Measurements from ENCODE around the gene FCGR2B. TPM values are rescaled to one million over a fixed set of nuclear protein-coding genes. Genes with fewer than 3 reads are reported as not detected.
"Not testable (repeated sequence)": the region's sequence is repeated elsewhere in the genome, so short reads cannot be mapped to it uniquely, and the experiment has no call there.

Gene FCGR2B
- total RNA-seq, 2 experiments from 2014 or later: not detected

DNA sequence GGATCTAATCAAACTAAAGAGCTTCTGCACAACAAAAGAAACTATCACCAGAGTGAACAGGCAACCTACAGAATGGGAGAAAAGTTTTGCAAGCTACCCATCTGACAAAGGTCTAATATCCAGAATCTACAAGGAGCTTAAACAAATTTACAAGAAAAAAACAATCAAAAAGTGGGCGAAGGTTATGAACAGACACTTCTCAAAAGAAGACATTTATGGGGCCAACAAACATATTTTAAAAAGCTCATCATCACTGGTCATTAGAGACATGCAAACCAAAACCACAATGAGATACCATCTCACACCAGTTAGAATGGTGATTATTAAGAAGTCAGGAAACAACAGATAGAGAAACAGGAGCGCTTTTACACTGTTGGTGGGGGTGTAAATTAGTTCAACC, 35.4 kb downstream of the FCGR2B start:
- POLR2A ChIA-PET: not testable (repeated sequence)

DNA sequence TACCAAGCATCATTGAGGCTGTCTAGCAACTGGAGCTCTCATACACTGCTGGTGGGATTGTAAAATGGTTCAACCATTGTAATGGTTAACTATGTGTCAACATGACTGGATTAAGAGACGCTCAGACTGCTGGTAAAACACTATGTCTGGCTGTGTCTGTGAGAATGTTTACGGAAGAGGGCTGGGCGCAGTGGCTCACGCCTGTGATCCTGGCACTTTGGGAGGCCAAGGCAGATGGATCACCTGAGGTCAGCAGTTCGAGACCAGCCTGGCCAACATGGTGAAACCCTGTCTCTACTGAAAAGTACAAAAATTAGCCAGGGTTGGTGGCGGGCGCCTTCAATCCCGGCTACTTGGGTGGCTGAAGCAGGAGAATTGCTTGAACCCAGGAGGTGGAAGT, 39.3 kb downstream of the FCGR2B start:
- CTCF ChIA-PET: no interaction called here
- POLR2A ChIA-PET: no interaction called here

More for the DNA sequence above, 35.4 kb downstream of the FCGR2B start:
- CTCF ChIA-PET: not testable (repeated sequence)

- CTCF ChIA-PET: no interaction called here
- POLR2A ChIA-PET: no interaction called here
Measured at GRCh38 chr1:161705537-161705936, 42.6 kb downstream of the FCGR2B start.

- CTCF ChIA-PET: interaction anchor here (1.4 kb wide), 1 partner anchor 33 kb away, joined by 3 read pairs; no protein-coding TSS in a partner anchor
- POLR2A ChIA-PET: no interaction called here
Measured at GRCh38 chr1:161706113-161706481, 43.2 kb downstream of the FCGR2B start.

GRCh38 chr1:161706482-161707347, 43.8 kb downstream of the FCGR2B start, which contains the start of gene FCRLA:
Gene FCRLA, plus strand, starts transcription at chr1:161707229. Its CDS starts 36 bp downstream, at chr1:161707265.
- POLR2A ChIA-PET: no interaction called here

GRCh38 chr1:161707503-161707902, 44.6 kb downstream of the FCGR2B start:
- ChIA-PET CTCF (interaction anchor here (1.0 to 1.4 kb wide), 2 partner anchors 17 to 32 kb away, joined by 3 to 4 read pairs; no protein-coding TSS in a partner anchor), POLR2A (no interaction called here)

More at GRCh38 chr1:161706482-161707347, 43.8 kb downstream of the FCGR2B start, which contains the start of gene FCRLA:
- CTCF ChIA-PET: interaction anchor here (1.0 to 1.4 kb wide), 2 partner anchors 17 to 33 kb away, joined by 3 to 4 read pairs; no protein-coding TSS in a partner anchor

GRCh38 chr1:161709373-161709772, 46.4 kb downstream of the FCGR2B start:
- CTCF ChIA-PET: interaction anchor here (0.7 kb wide), 1 partner anchor 17 kb away, joined by 3 read pairs; no protein-coding TSS in a partner anchor
- POLR2A ChIA-PET: no interaction called here

DNA sequence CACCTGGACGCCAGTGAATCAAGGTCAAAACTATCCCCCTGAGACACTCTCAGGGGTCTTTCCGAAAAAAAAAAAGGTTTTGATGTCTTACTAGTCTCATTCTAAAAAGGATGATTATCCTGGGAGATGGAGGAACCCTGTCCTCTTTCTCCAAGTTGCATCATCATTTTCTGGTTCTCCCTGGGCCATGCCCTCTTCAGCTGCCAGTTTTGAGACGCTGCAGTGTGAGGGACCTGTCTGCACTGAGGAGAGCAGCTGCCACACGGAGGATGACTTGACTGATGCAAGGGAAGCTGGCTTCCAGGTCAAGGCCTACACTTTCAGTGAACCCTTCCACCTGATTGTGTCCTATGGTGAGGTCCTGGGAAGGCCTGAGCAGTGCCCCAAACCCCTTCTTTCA, 47.6 kb downstream of the FCGR2B start:
- ChIA-PET POLR2A (no interaction called here), CTCF (no interaction called here)

- POLR2A ChIA-PET: no interaction called here
Measured at GRCh38 chr1:161718559-161719324, 55.8 kb downstream of the FCGR2B start.

DNA sequence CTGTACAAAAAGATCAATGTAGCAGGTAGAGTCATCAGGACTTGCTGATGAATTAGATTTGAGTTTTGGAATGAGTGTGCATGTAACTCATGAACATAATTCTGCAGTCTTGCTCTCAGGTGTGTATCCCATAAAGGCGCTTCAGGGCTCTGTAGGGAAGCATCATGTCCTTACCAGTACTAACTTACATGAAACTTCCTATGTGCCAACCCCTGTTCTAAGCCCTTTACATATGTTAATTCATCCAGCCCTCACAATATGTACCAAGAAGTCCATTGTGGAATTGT, 56.3 kb downstream of the FCGR2B start:
- CTCF ChIA-PET: no interaction called here
- POLR2A ChIA-PET: no interaction called here

More at GRCh38 chr1:161718559-161719324, 55.8 kb downstream of the FCGR2B start:
- CTCF ChIA-PET: interaction anchor here (1.3 kb wide), 1 partner anchor 22 kb away, joined by 3 read pairs; no protein-coding TSS in a partner anchor

- CTCF ChIA-PET: interaction anchor here (1.2 kb wide), 1 partner anchor 9 kb away, joined by 3 read pairs; no protein-coding TSS in a partner anchor
- POLR2A ChIA-PET: no interaction called here
Measured at GRCh38 chr1:161720422-161720821, 57.5 kb downstream of the FCGR2B start.

DNA sequence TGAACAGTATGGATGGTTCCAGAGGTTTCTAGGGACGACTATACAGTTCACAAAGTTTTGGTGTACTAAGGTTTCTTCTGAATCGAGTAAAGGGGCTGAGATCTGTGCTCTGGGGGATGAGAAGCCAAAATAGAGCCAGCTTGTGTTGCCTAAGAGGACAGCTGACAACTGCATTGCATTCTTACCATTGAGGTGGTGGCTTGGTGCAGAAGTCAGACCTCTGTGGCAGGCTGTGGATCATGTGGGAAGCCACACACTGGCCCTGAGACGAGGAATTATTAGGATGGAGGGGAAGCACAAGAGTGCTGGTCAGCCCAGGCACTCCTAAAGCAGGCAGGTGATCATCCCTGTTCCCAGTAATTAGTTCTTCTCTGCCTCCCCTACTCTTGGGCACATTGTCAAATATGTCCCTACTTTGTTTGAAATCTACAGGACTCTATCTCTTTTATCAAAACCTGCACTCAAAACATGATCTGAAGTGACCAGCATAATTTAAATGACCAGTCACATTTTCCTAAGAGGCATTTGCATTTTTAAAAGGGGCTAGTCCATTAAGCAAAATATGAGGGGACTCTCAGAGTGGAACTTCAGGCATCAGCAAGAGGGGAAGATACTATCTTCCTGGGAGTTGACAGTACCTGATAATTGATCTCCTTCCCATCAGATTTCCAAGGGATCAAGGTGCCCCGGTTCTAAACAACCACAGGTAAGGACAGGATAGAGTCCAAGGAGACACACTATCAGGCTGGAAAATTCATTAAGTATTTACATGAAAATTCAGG, 58.2 kb downstream of the FCGR2B start, which contains the start of gene FCRLB:
FCRLB (plus strand) TSS at position 589 of the 782 bp plus-strand sequence. CDS start 1,129 bp downstream, outside the sequence.
- POLR2A ChIA-PET: no interaction called here
- CTCF ChIA-PET: interaction anchor here (1.2 kb wide), 1 partner anchor 8 kb away, joined by 3 read pairs; no protein-coding TSS in a partner anchor

GRCh38 chr1:161721738-161722343, 58.9 kb downstream of the FCGR2B start:
- CTCF ChIA-PET: interaction anchor here (1.1 kb wide), 1 partner anchor 20 kb away, joined by 3 read pairs; no protein-coding TSS in a partner anchor
- POLR2A ChIA-PET: no interaction called here

DNA sequence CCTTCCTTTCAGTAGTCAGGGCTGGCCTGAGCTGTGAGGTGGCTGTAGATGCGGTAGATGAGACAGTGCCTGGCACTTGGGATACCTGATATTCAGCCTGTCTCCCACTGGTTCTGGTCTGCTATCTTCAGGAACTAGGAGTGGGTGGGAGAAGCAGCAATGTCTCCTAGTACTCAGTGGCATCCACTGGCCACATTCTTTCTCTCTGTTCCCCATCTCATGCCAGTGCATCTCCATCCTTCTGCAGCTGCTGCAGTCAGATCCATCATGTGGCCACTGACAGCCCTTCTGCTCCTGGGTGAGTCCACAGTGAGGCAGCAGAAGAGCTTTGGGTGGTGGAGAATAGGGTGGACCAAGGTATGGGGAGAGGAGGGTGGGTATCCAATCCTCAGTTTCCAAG, 59.5 kb downstream of the FCGR2B start:
- ChIA-PET POLR2A (no interaction called here), CTCF (interaction anchor here (1.1 kb wide), 1 partner anchor 19 kb away, joined by 3 read pairs; no protein-coding TSS in a partner anchor)

DNA sequence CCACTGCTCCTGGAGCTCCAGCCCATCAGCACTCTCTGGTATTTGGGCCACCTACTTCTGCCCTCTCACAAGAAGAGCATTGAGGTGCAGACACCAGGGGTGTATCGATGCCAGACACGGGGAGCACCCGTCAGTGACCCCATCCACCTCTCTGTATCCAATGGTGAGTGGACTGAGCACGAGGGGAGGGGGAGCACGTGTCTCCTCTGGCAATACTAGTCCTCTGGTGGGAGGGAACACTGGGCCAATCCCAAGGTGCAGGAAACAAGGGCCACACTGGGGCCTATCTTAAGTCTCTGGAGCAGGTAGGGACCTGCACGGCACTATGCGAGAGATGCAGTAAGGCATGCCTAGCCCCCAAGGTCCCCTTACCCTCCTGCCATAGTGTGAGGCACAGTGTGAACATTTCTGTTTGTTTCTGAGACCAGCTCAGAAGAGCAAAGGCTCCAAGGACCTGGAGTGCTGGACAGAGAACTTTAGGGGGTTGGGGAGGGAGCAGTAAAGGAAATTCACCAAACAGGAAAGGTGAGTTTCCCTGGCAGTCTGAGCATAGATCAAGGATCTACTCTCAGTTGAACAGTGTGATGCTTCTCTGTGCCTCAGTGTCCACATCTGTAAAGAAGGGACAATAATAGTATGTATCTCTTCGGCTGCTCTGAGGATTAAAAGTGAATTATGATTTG, 60.7 kb downstream of the FCGR2B start:
- ChIA-PET CTCF (interaction anchor here (0.5 to 1.2 kb wide), 3 partner anchors 14 to 105 kb away, joined by 4 to 5 read pairs (median 5); partner anchors contain the start of gene FCRLA), POLR2A (no interaction called here)

DNA sequence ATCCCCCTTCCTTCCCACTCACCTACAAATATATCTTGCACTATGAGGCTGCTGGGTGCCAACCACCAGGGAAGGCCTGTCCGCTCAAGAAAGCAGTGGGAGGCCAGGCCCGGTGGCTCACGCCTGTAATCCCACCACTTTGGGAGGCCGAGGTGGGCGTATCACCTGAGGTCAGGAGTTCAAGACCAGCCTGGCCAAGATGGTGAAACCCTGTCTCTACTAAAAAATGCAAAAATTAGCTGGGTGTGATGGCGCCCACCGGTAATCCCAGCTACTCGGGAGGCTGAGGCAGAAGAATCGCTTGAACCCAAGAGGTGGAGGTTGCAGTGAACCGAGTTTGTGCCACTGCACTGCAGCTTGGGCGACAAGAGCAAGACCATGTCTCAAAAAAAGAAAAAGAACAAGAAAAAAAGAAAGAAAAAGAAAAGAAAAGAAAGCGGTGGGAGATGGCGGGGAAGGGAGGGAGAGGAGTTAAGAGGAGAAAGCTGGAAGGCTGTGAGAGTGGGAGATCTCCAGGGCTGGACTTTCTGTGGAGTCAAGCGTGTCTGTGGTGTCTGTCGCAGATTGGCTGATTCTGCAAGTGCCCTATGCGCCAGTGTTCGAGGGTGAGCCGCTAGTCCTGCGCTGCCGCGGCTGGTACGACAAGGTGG, 62.4 kb downstream of the FCGR2B start:
- POLR2A ChIA-PET: not testable (repeated sequence)
- CTCF ChIA-PET: interaction anchor here (1.2 to 1.8 kb wide), 4 partner anchors 10 to 325 kb away, joined by 5 to 7 read pairs (median 5); no protein-coding TSS in a partner anchor

- POLR2A ChIA-PET: no interaction called here
- CTCF ChIA-PET: interaction anchor here (0.8 to 1.8 kb wide), 7 partner anchors 10 to 326 kb away, joined by 3 to 7 read pairs (median 5); no protein-coding TSS in a partner anchor
Measured at GRCh38 chr1:161725908-161726472, 63.0 kb downstream of the FCGR2B start.

All from activated CD8-positive, alpha-beta memory T cell treated with anti-CD3 and anti-CD28 coated beads for 36 hours (primary cell).